ENCODE measurements around the gene APMAP.

The APMAP gene

DNA sequence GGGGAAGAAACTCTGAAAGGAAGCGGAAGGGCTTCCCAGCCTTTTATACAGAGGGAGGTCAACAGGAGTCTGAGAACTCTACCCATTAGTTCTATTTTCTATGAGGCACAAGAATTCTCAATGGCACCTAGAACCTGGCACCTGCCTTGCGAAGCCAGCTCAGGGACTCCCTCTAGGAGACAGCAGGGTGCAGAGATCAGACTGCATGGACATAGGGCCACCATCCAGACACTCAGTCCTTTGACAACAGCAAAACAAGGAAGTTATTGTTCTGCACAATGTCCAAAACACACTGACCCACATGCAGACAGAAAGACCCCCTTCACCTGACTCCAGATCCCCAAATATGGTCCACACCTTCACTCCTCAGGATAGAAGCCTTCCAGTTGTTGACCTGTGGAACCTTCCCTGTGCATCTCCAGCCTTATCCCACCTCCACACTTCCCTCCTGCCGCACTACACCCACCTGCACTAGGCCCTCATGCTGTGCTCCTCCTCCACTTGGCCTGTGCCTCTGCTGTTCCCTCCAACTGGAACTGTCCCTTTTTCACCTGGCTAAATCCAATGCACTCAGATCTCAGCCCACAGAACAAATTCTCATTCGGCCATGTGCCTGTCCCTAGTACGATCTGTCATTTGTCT, 37.6 kb upstream of the APMAP start:
- TF ChIP-seq POLR2AphosphoS5 (IDR thresholded peaks at IDR 0.05; ENCODE audit: low read depth, low read length) (no peak), SIN3A (IDR thresholded peaks at IDR 0.05; ENCODE audit: borderline replicate concordance, insufficient read depth, low read length) (no peak), TAF1 (IDR thresholded peaks at IDR 0.05; ENCODE audit: borderline replicate concordance, insufficient read depth, low read length) (no peak)
- TF ChIP-seq, protein P1, sequence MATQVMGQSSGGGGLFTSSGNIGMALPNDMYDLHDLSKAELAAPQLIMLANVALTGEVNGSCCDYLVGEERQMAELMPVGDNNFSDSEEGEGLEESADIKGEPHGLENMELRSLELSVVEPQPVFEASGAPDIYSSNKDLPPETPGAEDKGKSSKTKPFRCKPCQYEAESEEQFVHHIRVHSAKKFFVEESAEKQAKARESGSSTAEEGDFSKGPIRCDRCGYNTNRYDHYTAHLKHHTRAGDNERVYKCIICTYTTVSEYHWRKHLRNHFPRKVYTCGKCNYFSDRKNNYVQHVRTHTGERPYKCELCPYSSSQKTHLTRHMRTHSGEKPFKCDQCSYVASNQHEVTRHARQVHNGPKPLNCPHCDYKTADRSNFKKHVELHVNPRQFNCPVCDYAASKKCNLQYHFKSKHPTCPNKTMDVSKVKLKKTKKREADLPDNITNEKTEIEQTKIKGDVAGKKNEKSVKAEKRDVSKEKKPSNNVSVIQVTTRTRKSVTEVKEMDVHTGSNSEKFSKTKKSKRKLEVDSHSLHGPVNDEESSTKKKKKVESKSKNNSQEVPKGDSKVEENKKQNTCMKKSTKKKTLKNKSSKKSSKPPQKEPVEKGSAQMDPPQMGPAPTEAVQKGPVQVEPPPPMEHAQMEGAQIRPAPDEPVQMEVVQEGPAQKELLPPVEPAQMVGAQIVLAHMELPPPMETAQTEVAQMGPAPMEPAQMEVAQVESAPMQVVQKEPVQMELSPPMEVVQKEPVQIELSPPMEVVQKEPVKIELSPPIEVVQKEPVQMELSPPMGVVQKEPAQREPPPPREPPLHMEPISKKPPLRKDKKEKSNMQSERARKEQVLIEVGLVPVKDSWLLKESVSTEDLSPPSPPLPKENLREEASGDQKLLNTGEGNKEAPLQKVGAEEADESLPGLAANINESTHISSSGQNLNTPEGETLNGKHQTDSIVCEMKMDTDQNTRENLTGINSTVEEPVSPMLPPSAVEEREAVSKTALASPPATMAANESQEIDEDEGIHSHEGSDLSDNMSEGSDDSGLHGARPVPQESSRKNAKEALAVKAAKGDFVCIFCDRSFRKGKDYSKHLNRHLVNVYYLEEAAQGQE (IDR thresholded peaks at IDR 0.05; ENCODE audit: insufficient read depth in 1 of 2, low read depth in 2 of 2, low read length in 2 of 2) = no peak

GRCh38 chr20:25025986-25026605, 33.5 kb upstream of the APMAP start:
- TF ChIP-seq, protein P1 (IDR thresholded peaks at IDR 0.05; ENCODE audit: insufficient read depth in 1 of 2, low read depth in 2 of 2, low read length in 2 of 2) = no peak
- TF ChIP-seq FOXP2 (optimal IDR thresholded peaks at IDR 0.05; ENCODE audit: borderline replicate concordance, extremely low read depth, extremely low read length, insufficient read depth) = no peak
- TF ChIP-seq SIN3A (IDR thresholded peaks at IDR 0.05; ENCODE audit: borderline replicate concordance, insufficient read depth, low read length) = no peak
- no peak for TF ChIP-seq TAF1 (IDR thresholded peaks at IDR 0.05; ENCODE audit: borderline replicate concordance, insufficient read depth, low read length)
- no peak for TF ChIP-seq POLR2AphosphoS5 (IDR thresholded peaks at IDR 0.05; ENCODE audit: low read depth, low read length)

- no peak for TF ChIP-seq FOXP2 (optimal IDR thresholded peaks at IDR 0.05; ENCODE audit: borderline replicate concordance, extremely low read depth, extremely low read length, insufficient read depth)
- TF ChIP-seq, protein P1 (IDR thresholded peaks at IDR 0.05; ENCODE audit: insufficient read depth in 1 of 2, low read depth in 2 of 2, low read length in 2 of 2) = no peak
- TF ChIP-seq POLR2AphosphoS5 (IDR thresholded peaks at IDR 0.05; ENCODE audit: low read depth, low read length) = no peak
- TF ChIP-seq SIN3A (IDR thresholded peaks at IDR 0.05; ENCODE audit: borderline replicate concordance, insufficient read depth, low read length) = no peak
- TF ChIP-seq TAF1 (IDR thresholded peaks at IDR 0.05; ENCODE audit: borderline replicate concordance, insufficient read depth, low read length) = no peak
Observed at GRCh38 chr20:25025091-25025861, 32.7 kb upstream of the APMAP start.

GRCh38 chr20:25024171-25024570, 31.6 kb upstream of the APMAP start:
- TF ChIP-seq POLR2AphosphoS5 (IDR thresholded peaks at IDR 0.05; ENCODE audit: low read depth, low read length) (no peak), TAF1 (IDR thresholded peaks at IDR 0.05; ENCODE audit: borderline replicate concordance, insufficient read depth, low read length) (no peak), SIN3A (IDR thresholded peaks at IDR 0.05; ENCODE audit: borderline replicate concordance, insufficient read depth, low read length) (no peak), FOXP2 (optimal IDR thresholded peaks at IDR 0.05; ENCODE audit: borderline replicate concordance, extremely low read depth, extremely low read length, insufficient read depth) (no peak)
- TF ChIP-seq, protein P1 (IDR thresholded peaks at IDR 0.05; ENCODE audit: insufficient read depth in 1 of 2, low read depth in 2 of 2, low read length in 2 of 2) = no peak

Measured in PFSK-1 (cell line).